SIG-M5 (cell line): ENCODE data around the gene IFIT1B.
"Not testable (repeated sequence)": the region's sequence is repeated elsewhere in the genome, so short reads cannot be mapped to it uniquely, and the experiment has no call there.

Experiments used
- DNase-seq: peaks from one replicate; lab custom pipeline; 2025; lab: John Stamatoyannopoulos, UW

The IFIT1B gene

DNA sequence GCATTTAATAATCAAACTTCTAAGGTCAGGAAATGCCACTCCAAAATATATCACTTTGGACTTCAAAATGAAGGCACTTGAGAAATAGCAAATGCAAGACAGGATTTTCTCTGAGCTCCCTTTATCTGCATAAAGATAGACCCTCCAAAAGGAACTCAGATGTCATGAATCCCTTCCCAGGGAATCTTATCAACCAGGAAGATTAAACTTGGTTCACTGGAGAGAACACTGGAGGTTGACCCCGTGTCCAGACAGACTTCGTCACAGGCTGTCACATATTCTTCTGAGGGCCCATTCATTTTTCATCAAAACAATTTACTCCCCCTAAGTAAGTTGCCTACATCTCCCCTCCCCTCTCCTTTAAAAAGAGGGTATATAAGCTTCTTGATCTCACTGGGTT, 28.9 kb upstream of the IFIT1B start:
- DNase-seq = no peak

GRCh38 chr10:89350631-89351315, 27.1 kb upstream of the IFIT1B start:
- not testable (repeated sequence) for DNase-seq

GRCh38 chr10:89351412-89351779, 26.5 kb upstream of the IFIT1B start:
- DNase-seq = no peak

GRCh38 chr10:89351780-89352597, 25.9 kb upstream of the IFIT1B start:
- no peak for DNase-seq

- no peak for DNase-seq
Observed at GRCh38 chr10:89352802-89353201, 25.1 kb upstream of the IFIT1B start.

- no peak for DNase-seq
Observed at GRCh38 chr10:89355394-89355931, 22.4 kb upstream of the IFIT1B start.

- no peak for DNase-seq
Observed at GRCh38 chr10:89357096-89357495, 20.8 kb upstream of the IFIT1B start.

DNA sequence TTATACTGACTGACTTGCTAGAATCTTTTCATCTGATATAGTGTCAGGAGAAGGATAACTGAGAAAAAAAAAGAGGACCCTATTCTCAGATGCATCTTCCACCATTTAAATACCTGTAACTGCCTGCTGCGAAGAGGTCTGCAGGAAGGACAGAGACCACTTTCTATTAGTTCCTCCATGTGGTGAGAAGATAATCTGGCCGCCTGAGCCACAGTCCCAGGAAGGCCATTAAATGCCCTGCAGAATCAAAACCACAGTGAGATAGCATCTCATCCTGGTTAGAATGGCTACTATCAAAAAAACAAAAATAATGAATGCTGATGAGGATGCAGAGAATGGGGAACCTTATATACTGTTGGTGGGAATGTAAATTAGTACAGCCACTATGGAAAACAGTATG, 19.9 kb upstream of the IFIT1B start:
- no peak for DNase-seq

DNA sequence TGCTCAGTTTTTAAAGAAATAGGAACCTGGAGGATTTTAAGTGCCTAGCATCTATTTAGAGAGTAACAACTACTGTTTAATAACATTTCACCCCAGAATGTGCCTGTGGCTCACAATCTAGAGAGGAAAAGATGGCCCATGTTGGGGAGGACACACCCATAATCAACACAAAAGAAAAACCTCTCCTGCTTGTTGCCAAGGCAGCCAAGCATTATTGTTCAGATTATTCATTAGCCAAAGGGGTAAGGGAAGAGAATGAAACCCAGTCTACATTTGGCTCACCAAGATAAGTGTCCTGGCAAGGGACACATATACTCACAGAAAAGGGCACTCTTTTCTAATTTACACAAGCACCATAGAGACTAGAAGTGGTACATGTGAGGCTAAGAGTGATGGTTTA, 17.7 kb upstream of the IFIT1B start:
- DNase-seq = no peak

- DNase-seq = no peak
Observed at GRCh38 chr10:89362929-89363328, 14.9 kb upstream of the IFIT1B start.

DNA sequence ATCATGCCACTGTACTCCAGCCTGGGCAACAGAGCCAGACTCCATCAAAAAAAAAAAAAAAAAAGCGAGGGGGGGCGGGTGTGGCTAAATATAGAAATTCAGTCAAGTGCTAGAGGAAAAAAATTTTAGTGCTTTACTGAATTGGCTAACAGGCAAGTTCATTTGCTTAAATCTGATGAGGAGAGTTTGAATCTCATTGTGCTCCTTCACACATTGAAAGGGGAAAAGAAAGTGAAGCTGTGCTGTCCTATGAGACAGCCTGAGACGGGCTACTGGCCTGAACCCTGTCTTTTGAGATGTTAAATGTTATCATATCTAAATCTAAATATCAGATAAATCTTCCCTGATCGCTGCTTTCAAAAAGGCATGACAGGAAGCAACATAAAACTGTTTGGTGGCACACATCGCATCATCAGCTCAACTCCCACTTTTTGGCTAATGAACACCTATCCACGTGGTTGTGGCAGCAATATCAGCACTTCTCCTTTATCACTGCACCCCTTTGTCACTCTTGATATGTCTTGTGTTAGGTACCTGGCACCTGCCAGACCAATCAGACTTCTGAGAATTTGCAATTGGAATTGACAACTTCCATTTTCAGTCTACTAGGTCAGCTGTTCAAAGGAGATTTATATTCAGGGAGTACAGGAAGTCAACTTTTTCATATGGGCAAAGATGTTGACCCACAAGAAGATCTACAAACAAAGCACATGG, 14.0 kb upstream of the IFIT1B start:
- no peak for DNase-seq

DNA sequence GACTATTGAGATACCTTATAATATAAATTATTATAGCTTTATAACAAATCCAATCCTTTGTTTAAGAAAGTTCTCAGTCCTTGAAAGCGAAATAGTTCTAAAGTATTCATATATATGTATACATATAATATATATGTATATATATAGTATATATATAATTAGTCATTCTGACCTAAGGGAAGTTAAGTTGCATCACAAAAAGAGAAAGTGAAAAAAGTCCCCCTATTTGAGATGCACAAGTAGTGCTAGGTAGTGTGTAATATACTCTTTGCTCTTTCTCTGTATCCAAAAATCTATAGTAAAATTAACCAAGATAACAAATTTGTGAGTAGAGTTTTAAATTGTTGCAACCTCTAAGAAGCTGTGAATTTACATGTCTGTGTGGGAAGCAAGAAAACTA, 13.3 kb upstream of the IFIT1B start:
- no peak for DNase-seq

DNA sequence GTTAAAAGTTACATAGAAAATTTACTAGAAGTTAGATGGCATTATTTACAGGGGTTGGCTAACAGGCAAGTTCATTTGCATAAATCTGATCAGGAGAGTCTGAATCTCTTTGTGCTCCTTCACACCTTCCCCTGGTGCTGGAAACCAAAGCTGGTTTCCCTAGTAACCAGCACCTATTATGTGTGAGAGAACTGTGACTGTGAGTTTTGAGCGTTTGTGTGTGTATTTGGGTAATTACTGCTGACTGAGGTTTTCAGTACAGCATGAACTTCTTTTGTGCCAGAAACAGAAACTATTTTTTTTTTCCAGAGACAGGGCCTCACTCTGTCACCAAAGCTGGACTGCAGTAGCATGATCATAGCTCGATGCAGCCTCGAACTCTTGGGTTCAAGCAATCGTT, 10.3 kb upstream of the IFIT1B start:
- no peak for DNase-seq

- DNase-seq = no peak
Observed at GRCh38 chr10:89368129-89368528, 9.7 kb upstream of the IFIT1B start.

GRCh38 chr10:89369156-89370105, 8.4 kb upstream of the IFIT1B start:
- no peak for DNase-seq

DNA sequence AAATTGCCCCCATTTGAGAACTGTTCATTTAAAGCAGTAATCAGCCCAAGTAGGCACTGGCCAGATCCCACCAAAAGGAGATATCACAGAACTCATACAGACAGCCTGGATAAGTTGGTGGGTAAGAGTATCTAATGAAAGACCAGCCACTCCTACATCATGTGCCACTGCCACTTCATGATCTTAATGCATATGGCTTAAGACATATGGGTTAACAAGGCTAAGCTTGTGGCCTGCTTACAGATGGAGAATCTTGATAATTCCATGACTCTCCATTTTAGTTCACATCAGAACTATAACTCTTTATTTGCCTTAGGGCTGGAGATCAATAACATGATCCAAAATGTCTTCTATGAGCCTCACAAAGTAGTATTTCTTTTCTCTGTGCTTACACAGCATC, 6.8 kb upstream of the IFIT1B start:
- DNase-seq = no peak

- no peak for DNase-seq
Observed at GRCh38 chr10:89371987-89372386, 5.9 kb upstream of the IFIT1B start.

DNA sequence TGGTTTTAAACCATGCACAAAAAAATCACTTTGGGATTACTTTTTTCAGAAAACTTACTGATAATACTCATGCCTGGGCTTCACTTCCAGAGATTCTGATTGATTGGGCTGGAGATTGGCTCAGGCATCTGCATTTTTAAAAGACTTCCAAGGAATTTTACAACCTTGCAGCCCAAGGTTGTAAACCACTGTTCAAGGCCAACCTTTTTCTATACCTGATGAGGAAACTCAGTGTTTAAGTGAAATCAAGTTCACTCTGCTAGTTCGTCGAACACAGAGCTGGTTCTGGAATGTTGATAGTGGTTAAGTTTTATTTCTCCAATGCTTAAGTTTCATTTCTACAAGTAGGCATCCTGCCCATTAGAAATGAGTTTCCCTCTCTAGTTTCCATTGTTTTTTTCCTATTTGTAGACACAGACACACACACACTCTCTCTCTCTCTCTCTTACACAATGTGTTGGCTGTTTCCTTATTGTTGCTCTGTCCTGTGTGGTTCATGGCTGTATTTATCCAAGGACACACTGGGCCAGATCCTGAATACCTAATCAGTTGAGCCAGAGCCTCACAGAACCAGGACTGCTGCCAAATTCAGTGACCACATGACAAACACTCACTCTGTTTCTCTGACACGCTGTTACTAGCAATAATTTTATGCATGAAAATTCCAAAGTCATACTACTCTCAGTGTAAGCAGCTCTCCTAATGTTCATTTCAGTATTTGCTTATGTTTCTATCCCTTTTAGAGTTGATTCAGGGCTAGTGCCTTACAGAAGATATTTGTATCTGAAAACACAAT, 3.7 kb upstream of the IFIT1B start:
- no peak for DNase-seq

DNA sequence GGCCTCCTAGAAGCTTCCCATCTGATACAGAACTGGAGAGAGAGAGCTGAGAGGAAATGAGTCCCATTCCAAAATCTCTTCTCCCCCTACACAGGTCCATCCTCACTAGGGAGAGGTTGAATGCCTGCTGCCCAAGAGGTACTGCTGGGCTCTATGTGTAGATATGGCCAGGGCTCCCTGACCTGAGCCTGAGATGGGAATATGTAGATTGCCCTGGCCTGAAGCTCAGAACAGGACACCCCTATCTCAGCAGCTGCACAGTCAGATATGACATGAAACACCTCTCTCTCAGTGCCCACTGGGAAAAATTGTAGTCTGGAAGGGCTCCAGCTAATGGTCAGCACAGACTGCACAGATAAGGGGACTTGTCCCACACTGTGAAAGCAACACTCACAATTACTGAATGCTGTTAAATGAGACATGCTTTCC, 3.1 kb upstream of the IFIT1B start:
- no peak for DNase-seq

DNA sequence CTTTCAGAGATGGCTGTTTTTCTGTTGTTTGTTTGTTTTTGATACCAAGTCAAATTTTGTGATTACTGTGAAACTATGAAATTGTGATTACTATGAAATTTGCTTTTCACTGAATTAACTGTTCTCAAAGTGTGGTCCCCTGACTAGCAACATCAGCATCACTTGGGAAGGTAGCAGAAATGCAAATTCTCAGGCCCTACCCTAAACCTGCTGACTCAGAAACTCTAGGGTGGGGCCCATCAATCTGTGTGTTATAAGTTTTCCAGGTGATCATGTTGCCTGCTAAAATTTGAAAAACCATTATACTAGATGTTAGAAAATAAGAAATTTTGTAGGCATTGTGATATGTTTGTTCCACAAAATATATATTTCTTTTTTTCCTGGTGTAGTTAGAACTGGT, 1.2 kb downstream of the IFIT1B start:
- no peak for DNase-seq

DNA sequence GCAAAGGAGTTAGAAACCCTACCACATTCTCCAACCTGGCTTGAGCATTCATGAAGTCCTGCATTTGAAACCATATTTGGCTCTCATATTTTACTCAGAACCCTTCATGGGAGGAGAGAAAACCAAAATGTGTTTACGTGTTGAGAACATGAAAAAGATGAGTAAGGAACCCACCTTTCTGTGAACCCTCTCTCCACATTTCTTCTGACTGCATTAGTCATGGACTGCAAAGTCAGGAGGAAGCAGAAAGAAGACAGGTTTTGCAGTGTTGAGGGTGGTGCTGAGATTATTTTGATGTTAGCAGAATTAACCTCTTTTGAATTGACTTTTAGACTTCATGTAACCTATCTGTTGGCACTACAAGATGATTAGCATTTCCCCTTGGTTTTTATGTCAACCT, 4.9 kb downstream of the IFIT1B start:
- no peak for DNase-seq
